A549 (cell line): ENCODE data around the gene RNF214. TPM values are rescaled to one million over a fixed set of nuclear protein-coding genes. Genes with fewer than 3 reads are reported as not detected.

Source experiments
- ATAC-seq, 2 experiments: fragments of 200-7000 bp in 1 of 2; fragments of >200 bp in 1 of 2; cut with Nextera tagmentation in 1 of 2; cut with Tn5 transposase in 1 of 2; 3 replicates each; pipeline versions ENCODE4 v1.8.0 to v1.9.1; 2018 to 2020; ENCODE audit warnings: mild to moderate bottlenecking in 1 of 2, moderate library complexity in 1 of 2
- CTCF ChIA-PET: fragments of 300-600 bp; sonication (Branson Sonifier 250); formaldehyde crosslinking; extraction: SDS; loops from one replicate; lab custom pipeline; 2021; ENCODE audit warnings: antibody characterized with exemption, inconsistent platforms; lab: Yijun Ruan, JAX
- POLR2A ChIA-PET: fragments of 350-600 bp; formaldehyde crosslinking; extraction: SDS; loops from one replicate; lab custom pipeline; 2021; ENCODE audit warnings: antibody characterized with exemption, inconsistent platforms; lab: Yijun Ruan, JAX
- DNase-seq, 2 experiments: peaks; one replicate each; pipeline versions ENCODE4 v3.0.0 to v3.0.0-alpha.2; 2011 to 2016; ENCODE audit warnings: low read depth in 1 of 2, low spot score in 1 of 2
- FAIRE-seq: peaks from 2 replicates; lab custom pipeline; 2011; peaks lifted over from hg19 to GRCh38; lab: Jason Lieb, UNC
- H3K27ac ChIP-seq, 2 experiments: fragments of >200 bp; sonication (Bioruptor Twin); formaldehyde crosslinking; 3 replicates each; pipeline ENCODE4 v1.5.1; 2016 to 2017
- H3K4me1 ChIP-seq: fragments of >200 bp; sonication (Bioruptor Twin); formaldehyde crosslinking; 3 replicates; pipeline ENCODE4 v1.6.1; 2016
- H3K4me2 ChIP-seq: fragments of >200 bp; sonication (Bioruptor Twin); formaldehyde crosslinking; 3 replicates; pipeline ENCODE4 v1.6.1; 2016
- H3K4me3 ChIP-seq: fragments of >200 bp; sonication (Bioruptor Twin); formaldehyde crosslinking; 3 replicates; pipeline ENCODE4 v1.5.1; 2016
- H3K9me3 ChIP-seq: fragments of >200 bp; sonication (Bioruptor Twin); formaldehyde crosslinking; 3 replicates; pipeline ENCODE4 v1.6.1; 2016
- BHLHE40 ChIP-seq: IDR thresholded peaks from 2 replicates; pipeline ENCODE4 v1.6.1; 2012; ENCODE audit warnings: low read depth, low read length, inconsistent platforms
- CEBPB ChIP-seq, 2 experiments: fragments of >200 bp in 1 of 2; sonication (Bioruptor Twin) in 1 of 2; formaldehyde crosslinking in 1 of 2; IDR thresholded peaks; 2 replicates each; pipeline ENCODE4 v1.6.1; 2012 to 2016
- CHD2 ChIP-seq: fragments of 150-350 bp; IDR thresholded peaks from 2 replicates; pipeline ENCODE4 v1.6.1; 2014; ENCODE audit warnings: low read length; ENCODE audit not compliant: partially characterized antibody
- CTCF ChIP-seq: fragments of >200 bp; sonication (Bioruptor Twin); formaldehyde crosslinking; IDR thresholded peaks from 3 replicates; pipeline ENCODE4 v1.5.1; 2016
- E2F6 ChIP-seq: IDR thresholded peaks from 2 replicates; pipeline ENCODE4 v1.6.1; 2012; ENCODE audit warnings: low read depth, borderline replicate concordance
- EHMT2 ChIP-seq: fragments of 200-600 bp; sonication (generic); IDR thresholded peaks from 2 replicates; pipeline ENCODE4 v1.6.1; 2016; ENCODE audit warnings: antibody characterized with exemption, low read depth, mild to moderate bottlenecking, moderate library complexity
- EP300 ChIP-seq, 2 experiments: fragments of >200 bp; sonication (Bioruptor Twin); formaldehyde crosslinking; IDR thresholded peaks; 2 replicates in 1 of 2; 3 replicates in 1 of 2; pipeline ENCODE4 v1.6.1; 2016 to 2017
- ESRRA ChIP-seq: fragments of 150-350 bp; IDR thresholded peaks from 2 replicates; pipeline ENCODE4 v1.6.1; 2014; ENCODE audit warnings: mild to moderate bottlenecking, low read length, borderline replicate concordance
- GATA3 ChIP-seq: IDR thresholded peaks from 2 replicates; pipeline ENCODE4 v1.6.1; 2012; ENCODE audit warnings: borderline replicate concordance
- HDAC2 ChIP-seq: fragments of 200-600 bp; sonication (generic); IDR thresholded peaks from 2 replicates; pipeline ENCODE4 v1.6.1; 2016
- HMGXB4 ChIP-seq: fragments of 250-450 bp; sonication (Bioruptor Pico); IDR thresholded peaks from 2 replicates; pipeline ENCODE4 v1.5.0; 2021; ENCODE audit warnings: mild to moderate bottlenecking, moderate library complexity, borderline replicate concordance
- MAFK ChIP-seq: fragments of 450-650 bp; IDR thresholded peaks from 2 replicates; pipeline ENCODE4 v1.6.1; 2014; ENCODE audit not compliant: partially characterized antibody
- MAX ChIP-seq: IDR thresholded peaks from 2 replicates; pipeline ENCODE4 v1.6.1; 2012
- MYC ChIP-seq: IDR thresholded peaks from 2 replicates; pipeline ENCODE4 v1.6.1; 2012; ENCODE audit warnings: mild to moderate bottlenecking, inconsistent platforms, low read length, improper control_type of control experiment, borderline replicate concordance
- NPAS2 ChIP-seq: fragments of 250-450 bp; sonication (Bioruptor Pico); IDR thresholded peaks from 2 replicates; pipeline ENCODE4 v1.8.0; 2022; ENCODE audit warnings: mild to moderate bottlenecking, moderate library complexity, borderline replicate concordance
- POLR2A ChIP-seq: IDR thresholded peaks from 2 replicates; pipeline ENCODE4 v1.6.1; 2012; ENCODE audit warnings: mild to moderate bottlenecking, low read length
- POLR2AphosphoS2 ChIP-seq: conservative IDR thresholded peaks from 2 replicates; pipeline ENCODE4 v1.6.1; 2012; ENCODE audit warnings: low read length, improper control_type of control experiment, inconsistent platforms
- SMC3 ChIP-seq: fragments of >200 bp; sonication (Bioruptor Twin); formaldehyde crosslinking; IDR thresholded peaks from 3 replicates; pipeline ENCODE4 v1.6.1; 2018; ENCODE audit warnings: inconsistent platforms
- TP53 ChIP-seq: fragments of 250-450 bp; sonication (Bioruptor Pico); IDR thresholded peaks from 2 replicates; pipeline ENCODE4 v1.5.0; 2021; ENCODE audit warnings: mild to moderate bottlenecking, moderate library complexity
- ZC3H11A ChIP-seq: fragments of 450-650 bp; IDR thresholded peaks from 2 replicates; pipeline ENCODE4 v1.6.1; 2014; ENCODE audit warnings: antibody characterized with exemption, mild to moderate bottlenecking
- ZFP36 ChIP-seq: fragments of 450-650 bp; IDR thresholded peaks from 2 replicates; pipeline ENCODE4 v1.6.1; 2014; ENCODE audit warnings: borderline replicate concordance; ENCODE audit not compliant: partially characterized antibody
- WGBS: methylation state at CpG from one replicate; pipeline ENCODE4 v1.1.6; 2017; ENCODE audit errors: missing lambda C conversion rate; 5-methylcytosine and 5-hydroxymethylcytosine counted together
- polyA plus RNA-seq, 4 experiments: library from polyadenylated mRNA; depleted of rRNA in 3 of 4; stranded (reverse); fragments of >200 nt; fragmentation: RNase III in 1 of 4; extraction: RNeasy Plus Mini Kit Qiagen cat#74134 plus additional on column Dnase treatment in 1 of 4; gene quantifications; 2 replicates in 3 of 4; 3 replicates in 1 of 4; pipeline ENCODE4 v1.2.3, GENCODE V29; 2011 to 2017

RNF214 gene
- polyA plus RNA-seq, 2 of the 4 experiments (the other 2 are of a cell fraction) = 11.0 to 15.9 TPM

- peak in 1 of 2 experiments; percentile 77 for DNase-seq
- FAIRE-seq = no peak
- POLR2A ChIA-PET = interaction anchor here (0.9 to 1.5 kb wide), 2 partner anchors 96 to 441 kb away, joined by 3 to 4 read pairs; partner anchors contain the start of genes APOA5 and CEP164
Observed at GRCh38 chr11:117231842-117232091, 704 bp upstream of the RNF214 start, which contains the start of gene PCSK7. Gene PCSK7 (minus strand): TSS chr11:117232073. CDS start chr11:117229844, 2,229 bp downstream.

GRCh38 chr11:117232911-117233409, 489 bp downstream of the RNF214 start:
- H3K4me2 ChIP-seq = peak overlapping the region; percentile 83
- no peaks in the 10 kb centered on the region for H3K9me3 ChIP-seq
- POLR2A ChIA-PET = interaction anchor here (1.5 kb wide), 1 partner anchor 442 kb away, joined by 3 read pairs; the partner anchor contains the start of gene APOA5
- 5% methylated on average over 23 of the region's 27 CpGs for WGBS
- peak; percentile 37 to 52; a peak in 3 of 6 replicates for ATAC-seq
- peaks cover 12% of the 10 kb centered on the region; the same call in 1 of the 3 replicates for H3K4me1 ChIP-seq
- H3K4me3 ChIP-seq = peak overlapping the region; percentile 60
- H3K27ac ChIP-seq = peak overlapping the region; percentile 82 to 100
- no peak for TF ChIP-seq GATA3
- TF ChIP-seq CHD2 = no peak
- no peak for TF ChIP-seq EP300 (IDR thresholded peaks at IDR 0.05)
- no peak for TF ChIP-seq ESRRA
- no peak for TF ChIP-seq MYC
- TF ChIP-seq CTCF = no peak
- TF ChIP-seq MAX = no peak
- no peak for TF ChIP-seq TP53 (CRISPR knock-in tag)
- TF ChIP-seq HDAC2 = no peak
- peak in 1 of 2 experiments; percentile 14 for DNase-seq
- no peak for FAIRE-seq
- CTCF ChIA-PET = interaction anchor here (1.3 kb wide), 1 partner anchor 52 kb away, joined by 4 read pairs; no protein-coding TSS in a partner anchor

More at GRCh38 chr11:117231842-117232091, 704 bp upstream of the RNF214 start, which contains the start of gene PCSK7:
- Histone ChIP-seq H3K9me3 (no peaks in the 10 kb centered on the region), H3K4me1 (peaks cover 12% of the 10 kb centered on the region; the same call in 1 of the 3 replicates), H3K4me2 (peak within 1 kb of the TSS; percentile 89)
- no peak; a peak in 2 of 6 replicates for ATAC-seq
- peak; percentile 41 for TF ChIP-seq POLR2A
- TF ChIP-seq EHMT2 = no peak
- no peak for TF ChIP-seq NPAS2
- TF ChIP-seq, all 56 proteins: peak for 1
- CTCF ChIA-PET = interaction anchor here (0.7 to 1.4 kb wide), 6 partner anchors 9 to 352 kb away, joined by 3 read pairs; no protein-coding TSS in a partner anchor
- Histone ChIP-seq H3K27ac (peak within 1 kb of the TSS; percentile 82 to 100), H3K4me3 (peak within 1 kb of the TSS; percentile 60)
- 0% methylated on average over 3 of the region's 13 CpGs for WGBS

- no peak for FAIRE-seq
- POLR2A ChIA-PET = no interaction called here
Observed at GRCh38 chr11:117238221-117238620, 5.8 kb downstream of the RNF214 start.

More at GRCh38 chr11:117238221-117238620, 5.8 kb downstream of the RNF214 start:
- Histone ChIP-seq H3K4me2 (no peak overlapping the region), H3K4me3 (no peak overlapping the region), H3K9me3 (no peaks in the 10 kb centered on the region), H3K4me1 (peaks cover 16% of the 10 kb centered on the region), H3K27ac (no peak overlapping the region)
- TF ChIP-seq MAFK = no peak
- no peak for TF ChIP-seq POLR2AphosphoS2
- no peak for TF ChIP-seq BHLHE40
- TF ChIP-seq HMGXB4 (CRISPR knock-in tag) = no peak
- no peak for TF ChIP-seq ZC3H11A
- no peak for TF ChIP-seq SMC3
- no peak for TF ChIP-seq ZFP36
- no peak for TF ChIP-seq MAX
- TF ChIP-seq E2F6 = no peak
- no peak for TF ChIP-seq CEBPB (IDR thresholded peaks at IDR 0.05)
- no peak for TF ChIP-seq NPAS2
- no peak for TF ChIP-seq HDAC2
- CTCF ChIA-PET = interaction anchor here (0.8 to 2.3 kb wide), 4 partner anchors 9 to 709 kb away, joined by 3 to 13 read pairs (median 3); no protein-coding TSS in a partner anchor
- ATAC-seq = no peak
- 89% methylated on average over 5 of the region's 5 CpGs for WGBS
- no peak for DNase-seq
